ENCODE results near the gene CEP350. TPM values are rescaled to one million over a fixed set of nuclear protein-coding genes. Genes with fewer than 3 reads are reported as not detected.

CEP350 gene
- total and polyA plus RNA-seq, 7 experiments from 2014 or later: 39.1 to 90.1 (median 64.0) TPM

GRCh38 chr1:180114396-180114945 is 159.9 kb downstream of the CEP350 start:
- DNase-seq: no peak
- POLR2A ChIA-PET: no interaction called here
- H3K4me1 ChIP-seq (ENCODE audit: control insufficient read depth in 2 of 2, insufficient read depth in 2 of 2, low read length in 2 of 2): no peaks in the 10 kb centered on the region
- ATAC-seq: no peak
- no peaks in the 10 kb centered on the region for H3K27me3 Mint-ChIP-seq
- H3K4me3 Mint-ChIP-seq: no peak overlapping the region
- CTCF ChIA-PET: no interaction called here
- H3K27ac ChIP-seq (ENCODE audit: low read depth, low read length): no peak overlapping the region
- H3K36me3 ChIP-seq (ENCODE audit: control insufficient read depth in 2 of 3, insufficient read depth in 3 of 3, low read length in 3 of 3): peaks cover 0 to 29% (median 11%) of the 10 kb centered on the region in 3 experiments
- H3K9me3 Mint-ChIP-seq: peaks cover 0 to 7% (median 0%) of the 10 kb centered on the region in 11 donors
- intact Hi-C loops (cut with micrococcal nuclease): no loop called here
- H3K9me3 ChIP-seq (ENCODE audit: control insufficient read depth in 2 of 3, low read length in 3 of 3): no peaks in the 10 kb centered on the region
- H3K4me3 ChIP-seq (ENCODE audit: low read length): no peak overlapping the region
- peaks cover 12 to 42% (median 26%) of the 10 kb centered on the region in 5 donors for H3K36me3 Mint-ChIP-seq
- H3K27ac Mint-ChIP-seq: peak overlapping the region in 1 of 9 donors; percentile 33
- H3K27me3 ChIP-seq (ENCODE audit: control insufficient read depth in 2 of 2, insufficient read depth in 2 of 2, low read length in 2 of 2): no peaks in the 10 kb centered on the region
- H3K4me1 Mint-ChIP-seq: peaks cover 0 to 4% (median 0%) of the 10 kb centered on the region in 7 donors

- H3K4me3 Mint-ChIP-seq: no peak overlapping the region
- no peaks in the 10 kb centered on the region for H3K9me3 ChIP-seq (ENCODE audit: control insufficient read depth in 2 of 3, low read length in 3 of 3)
- peaks cover 0 to 7% (median 0%) of the 10 kb centered on the region in 3 experiments for H3K36me3 ChIP-seq (ENCODE audit: control insufficient read depth in 2 of 3, insufficient read depth in 3 of 3, low read length in 3 of 3)
- H3K4me1 ChIP-seq (ENCODE audit: control insufficient read depth in 2 of 2, insufficient read depth in 2 of 2, low read length in 2 of 2): no peaks in the 10 kb centered on the region
- POLR2A ChIA-PET: no interaction called here
- ATAC-seq: no peak
- H3K9me3 Mint-ChIP-seq: peaks cover 0 to 7% (median 0%) of the 10 kb centered on the region in 11 donors
- peaks cover 0 to 4% (median 0%) of the 10 kb centered on the region in 7 donors for H3K4me1 Mint-ChIP-seq
- no peak overlapping the region for H3K4me3 ChIP-seq (ENCODE audit: low read length)
- peaks cover 4 to 21% (median 8%) of the 10 kb centered on the region in 5 donors for H3K36me3 Mint-ChIP-seq
- H3K27me3 ChIP-seq (ENCODE audit: control insufficient read depth in 2 of 2, insufficient read depth in 2 of 2, low read length in 2 of 2): no peaks in the 10 kb centered on the region
- no peak overlapping the region for H3K27ac ChIP-seq (ENCODE audit: low read depth, low read length)
- no peak overlapping the region for H3K27ac Mint-ChIP-seq
- no peak for DNase-seq
- CTCF ChIA-PET: interaction anchor here (1.1 kb wide), 1 partner anchor 61 kb away, joined by 4 read pairs; no protein-coding TSS in a partner anchor
- intact Hi-C loops (cut with micrococcal nuclease): no loop called here
- H3K27me3 Mint-ChIP-seq: no peaks in the 10 kb centered on the region
Measured at GRCh38 chr1:180116964-180117763, 162.6 kb downstream of the CEP350 start.

GRCh38 chr1:180117764-180118116 is 163.1 kb downstream of the CEP350 start:
- ChIA-PET POLR2A (no interaction called here), CTCF (no interaction called here)
- Histone ChIP-seq H3K27me3 (ENCODE audit: control insufficient read depth in 2 of 2, insufficient read depth in 2 of 2, low read length in 2 of 2) (no peaks in the 10 kb centered on the region), H3K27ac (ENCODE audit: low read depth, low read length) (no peak overlapping the region), H3K36me3 (ENCODE audit: control insufficient read depth in 2 of 3, insufficient read depth in 3 of 3, low read length in 3 of 3) (peaks cover 0 to under 1% (median 0%) of the 10 kb centered on the region in 3 experiments), H3K4me1 (ENCODE audit: control insufficient read depth in 2 of 2, insufficient read depth in 2 of 2, low read length in 2 of 2) (no peaks in the 10 kb centered on the region), H3K9me3 (ENCODE audit: control insufficient read depth in 2 of 3, low read length in 3 of 3) (no peaks in the 10 kb centered on the region), H3K4me3 (ENCODE audit: low read length) (no peak overlapping the region)
- Mint-ChIP-seq H3K36me3 (peaks cover 1 to 15% (median 4%) of the 10 kb centered on the region in 5 donors), H3K27ac (no peak overlapping the region), H3K27me3 (no peaks in the 10 kb centered on the region), H3K4me3 (no peak overlapping the region), H3K4me1 (peaks cover 0 to 4% (median 0%) of the 10 kb centered on the region in 7 donors), H3K9me3 (peaks cover 0 to 7% (median 0%) of the 10 kb centered on the region in 11 donors)
- intact Hi-C loops (cut with micrococcal nuclease): no loop called here
- DNase-seq: no peak
- no peak for ATAC-seq

- Mint-ChIP-seq H3K27ac (no peak overlapping the region), H3K9me3 (peaks cover 0 to 7% (median 0%) of the 10 kb centered on the region in 11 donors), H3K27me3 (peaks cover 0 to 3% (median 0%) of the 10 kb centered on the region in 5 donors), H3K36me3 (peaks cover 0 to 7% (median 4%) of the 10 kb centered on the region in 5 donors), H3K4me3 (no peak overlapping the region), H3K4me1 (peaks cover 0 to 4% (median 0%) of the 10 kb centered on the region in 7 donors)
- Histone ChIP-seq H3K9me3 (ENCODE audit: control insufficient read depth in 2 of 3, low read length in 3 of 3) (no peaks in the 10 kb centered on the region), H3K36me3 (ENCODE audit: control insufficient read depth in 2 of 3, insufficient read depth in 3 of 3, low read length in 3 of 3) (no peaks in the 10 kb centered on the region), H3K4me1 (ENCODE audit: control insufficient read depth in 2 of 2, insufficient read depth in 2 of 2, low read length in 2 of 2) (no peaks in the 10 kb centered on the region), H3K27me3 (ENCODE audit: control insufficient read depth in 2 of 2, insufficient read depth in 2 of 2, low read length in 2 of 2) (no peaks in the 10 kb centered on the region), H3K27ac (ENCODE audit: low read depth, low read length) (no peak overlapping the region), H3K4me3 (ENCODE audit: low read length) (no peak overlapping the region)
- ChIA-PET CTCF (no interaction called here), POLR2A (no interaction called here)
- no peak for DNase-seq
- no peak for ATAC-seq
- intact Hi-C loops (cut with micrococcal nuclease): no loop called here
Measured at GRCh38 chr1:180119837-180120236, 165.2 kb downstream of the CEP350 start.

- H3K4me1 ChIP-seq (ENCODE audit: control insufficient read depth in 2 of 2, insufficient read depth in 2 of 2, low read length in 2 of 2): no peaks in the 10 kb centered on the region
- H3K4me3 Mint-ChIP-seq: no peak overlapping the region
- H3K9me3 Mint-ChIP-seq: peaks cover 0 to 2% (median 0%) of the 10 kb centered on the region in 11 donors
Measured at GRCh38 chr1:180123463-180123936, 168.9 kb downstream of the CEP350 start.

GRCh38 chr1:180130651-180131050 is 176.0 kb downstream of the CEP350 start:
- Histone ChIP-seq H3K27ac (ENCODE audit: low read depth, low read length) (no peak overlapping the region), H3K4me3 (ENCODE audit: low read length) (no peak overlapping the region), H3K36me3 (ENCODE audit: control insufficient read depth in 2 of 3, insufficient read depth in 3 of 3, low read length in 3 of 3) (no peaks in the 10 kb centered on the region), H3K9me3 (ENCODE audit: control insufficient read depth in 2 of 3, low read length in 3 of 3) (no peaks in the 10 kb centered on the region), H3K4me1 (ENCODE audit: control insufficient read depth in 2 of 2, insufficient read depth in 2 of 2, low read length in 2 of 2) (no peaks in the 10 kb centered on the region), H3K27me3 (ENCODE audit: control insufficient read depth in 2 of 2, insufficient read depth in 2 of 2, low read length in 2 of 2) (no peaks in the 10 kb centered on the region)
- H3K27me3 Mint-ChIP-seq: peaks cover 10 to 25% (median 13%) of the 10 kb centered on the region in 5 donors
- ChIA-PET POLR2A (no interaction called here), CTCF (no interaction called here)
- intact Hi-C loops (cut with micrococcal nuclease): no loop called here
- peaks cover 0 to 3% (median 0%) of the 10 kb centered on the region in 11 donors for H3K9me3 Mint-ChIP-seq
- peaks cover 0 to 11% (median 6%) of the 10 kb centered on the region in 7 donors for H3K4me1 Mint-ChIP-seq
- H3K36me3 Mint-ChIP-seq: no peaks in the 10 kb centered on the region
- no peak overlapping the region for H3K27ac Mint-ChIP-seq
- H3K4me3 Mint-ChIP-seq: no peak overlapping the region
- no peak for DNase-seq
- ATAC-seq: no peak

More at GRCh38 chr1:180123463-180123936, 168.9 kb downstream of the CEP350 start:
- no peak overlapping the region for H3K4me3 ChIP-seq (ENCODE audit: low read length)
- Mint-ChIP-seq H3K27me3 (peaks cover 0 to 5% (median 0%) of the 10 kb centered on the region in 5 donors), H3K36me3 (no peaks in the 10 kb centered on the region), H3K4me1 (peaks cover 0 to 8% (median 5%) of the 10 kb centered on the region in 7 donors), H3K27ac (no peak overlapping the region)
- H3K27me3 ChIP-seq (ENCODE audit: control insufficient read depth in 2 of 2, insufficient read depth in 2 of 2, low read length in 2 of 2): no peaks in the 10 kb centered on the region
- POLR2A ChIA-PET: no interaction called here
- no peaks in the 10 kb centered on the region for H3K36me3 ChIP-seq (ENCODE audit: control insufficient read depth in 2 of 3, insufficient read depth in 3 of 3, low read length in 3 of 3)
- CTCF ChIA-PET: no interaction called here
- no peaks in the 10 kb centered on the region for H3K9me3 ChIP-seq (ENCODE audit: control insufficient read depth in 2 of 3, low read length in 3 of 3)
- intact Hi-C loops (cut with micrococcal nuclease): no loop called here
- DNase-seq (no peak), ATAC-seq (no peak)
- no peak overlapping the region for H3K27ac ChIP-seq (ENCODE audit: low read depth, low read length)

All from naive thymus-derived CD4-positive, alpha-beta T cell (primary cell).